ENCODE data around the gene GCAT.

The GCAT gene

GRCh38 chr22:37807410-37808293, at the start of gene GCAT:
GCAT (plus strand) TSS chr22:37807934; CDS start chr22:37807968, 34 bp downstream.
- Mint-ChIP-seq H3K9me3 (no peaks in the 10 kb centered on the region), H3K27me3 (peaks cover 62% of the 10 kb centered on the region), H3K27ac (no peak within 1 kb of the TSS), H3K4me3 (peak within 1 kb of the TSS; percentile 81), H3K4me1 (ENCODE audit: low read depth) (peaks cover 37% of the 10 kb centered on the region), H3K36me3 (ENCODE audit: low read depth) (no peaks in the 10 kb centered on the region)

- no peak overlapping the region for H3K27ac Mint-ChIP-seq
- H3K9me3 Mint-ChIP-seq = no peaks in the 10 kb centered on the region
- H3K4me1 Mint-ChIP-seq (ENCODE audit: low read depth) = peaks cover 6% of the 10 kb centered on the region
- no peaks in the 10 kb centered on the region for H3K27me3 Mint-ChIP-seq
- no peak overlapping the region for H3K4me3 Mint-ChIP-seq
- peaks cover 22% of the 10 kb centered on the region for H3K36me3 Mint-ChIP-seq (ENCODE audit: low read depth)
Observed at GRCh38 chr22:37758694-37759093, 49.0 kb upstream of the GCAT start.

DNA sequence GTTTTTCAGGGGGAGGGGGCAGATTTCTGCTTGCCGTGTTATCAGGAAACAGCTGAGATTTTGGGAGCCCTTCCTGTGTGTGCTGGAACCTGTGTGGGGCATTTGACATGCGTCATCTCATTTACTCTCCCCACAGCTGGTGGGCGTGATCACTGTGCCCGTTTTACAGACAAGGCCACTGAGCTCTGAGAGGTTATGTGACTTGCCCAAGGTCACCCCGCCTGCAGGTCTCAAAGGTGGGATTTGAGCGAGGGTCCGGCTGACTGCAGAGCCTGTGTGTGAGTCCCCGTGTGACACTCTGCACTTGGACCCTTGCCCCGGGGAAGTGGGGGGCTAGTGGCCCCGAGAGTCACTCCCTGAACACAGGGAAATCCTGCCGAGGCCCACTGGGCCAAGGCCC, 48.5 kb upstream of the GCAT start:
- Mint-ChIP-seq H3K27me3 (no peaks in the 10 kb centered on the region), H3K9me3 (no peaks in the 10 kb centered on the region), H3K4me3 (no peak overlapping the region), H3K36me3 (ENCODE audit: low read depth) (peaks cover 28% of the 10 kb centered on the region), H3K4me1 (ENCODE audit: low read depth) (peaks cover 6% of the 10 kb centered on the region), H3K27ac (no peak overlapping the region)

GRCh38 chr22:37760152-37760551, 47.6 kb upstream of the GCAT start:
- Mint-ChIP-seq H3K27ac (no peak overlapping the region), H3K36me3 (ENCODE audit: low read depth) (peaks cover 24% of the 10 kb centered on the region), H3K4me1 (ENCODE audit: low read depth) (peaks cover 6% of the 10 kb centered on the region), H3K27me3 (no peaks in the 10 kb centered on the region), H3K4me3 (no peak overlapping the region), H3K9me3 (no peaks in the 10 kb centered on the region)

DNA sequence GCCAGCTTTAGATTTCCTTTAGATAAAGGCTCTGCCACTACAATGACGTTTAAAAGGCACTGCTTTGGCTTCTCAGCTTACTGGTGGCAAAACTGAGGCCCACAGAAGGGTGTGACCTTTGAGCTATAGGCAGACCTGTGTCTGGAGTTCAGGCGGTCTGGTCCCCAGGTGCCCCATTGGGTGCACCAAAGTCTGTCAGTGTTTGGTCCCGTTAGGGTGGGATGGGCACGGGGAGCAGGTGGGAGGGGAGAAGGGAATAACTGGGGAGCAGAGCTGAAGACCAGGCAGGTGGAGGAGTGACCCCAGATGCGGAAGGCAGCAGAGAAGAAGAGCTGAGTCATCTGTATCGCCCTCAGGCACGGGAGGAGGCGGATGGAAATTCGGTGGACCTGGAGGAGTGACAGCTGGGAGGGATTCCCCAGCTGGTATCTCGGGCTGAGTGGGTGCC, 45.3 kb upstream of the GCAT start:
- H3K27me3 Mint-ChIP-seq = no peaks in the 10 kb centered on the region
- no peak overlapping the region for H3K27ac Mint-ChIP-seq
- no peak overlapping the region for H3K4me3 Mint-ChIP-seq
- peaks cover 6% of the 10 kb centered on the region for H3K4me1 Mint-ChIP-seq (ENCODE audit: low read depth)
- peaks cover 19% of the 10 kb centered on the region for H3K36me3 Mint-ChIP-seq (ENCODE audit: low read depth)
- H3K9me3 Mint-ChIP-seq = no peaks in the 10 kb centered on the region

GRCh38 chr22:37763012-37763411, 44.7 kb upstream of the GCAT start:
- peaks cover 6% of the 10 kb centered on the region for H3K4me1 Mint-ChIP-seq (ENCODE audit: low read depth)
- H3K27me3 Mint-ChIP-seq = no peaks in the 10 kb centered on the region
- no peak overlapping the region for H3K27ac Mint-ChIP-seq
- H3K9me3 Mint-ChIP-seq = no peaks in the 10 kb centered on the region
- H3K36me3 Mint-ChIP-seq (ENCODE audit: low read depth) = peaks cover 18% of the 10 kb centered on the region
- H3K4me3 Mint-ChIP-seq = no peak overlapping the region

- H3K4me1 Mint-ChIP-seq (ENCODE audit: low read depth) = peaks cover 6% of the 10 kb centered on the region
- H3K27me3 Mint-ChIP-seq = no peaks in the 10 kb centered on the region
- H3K4me3 Mint-ChIP-seq = no peak overlapping the region
- no peak overlapping the region for H3K27ac Mint-ChIP-seq
- peaks cover 15% of the 10 kb centered on the region for H3K36me3 Mint-ChIP-seq (ENCODE audit: low read depth)
- no peaks in the 10 kb centered on the region for H3K9me3 Mint-ChIP-seq
Observed at GRCh38 chr22:37763652-37764051, 44.1 kb upstream of the GCAT start.

DNA sequence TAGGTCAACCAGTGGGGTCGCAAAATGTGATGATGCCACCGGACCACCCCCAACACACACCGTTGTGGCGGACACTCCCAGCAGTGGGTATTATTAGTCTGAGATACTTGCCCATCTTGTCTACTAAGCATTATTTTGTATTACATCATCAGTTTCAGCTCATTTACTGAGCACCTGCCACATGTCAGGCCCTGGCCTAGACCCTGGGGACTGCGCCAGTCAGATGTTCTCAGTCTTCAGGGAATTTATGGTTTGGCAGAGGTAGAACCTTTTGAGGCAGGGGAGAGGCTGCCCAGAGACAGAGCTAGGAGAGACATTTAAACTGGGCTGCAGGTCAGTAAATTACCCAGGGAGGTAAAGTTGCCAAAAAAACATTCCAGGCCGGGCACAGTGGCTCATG, 43.1 kb upstream of the GCAT start:
- no peak overlapping the region for H3K4me3 Mint-ChIP-seq
- no peaks in the 10 kb centered on the region for H3K27me3 Mint-ChIP-seq
- no peaks in the 10 kb centered on the region for H3K9me3 Mint-ChIP-seq
- peaks cover 6% of the 10 kb centered on the region for H3K4me1 Mint-ChIP-seq (ENCODE audit: low read depth)
- H3K36me3 Mint-ChIP-seq (ENCODE audit: low read depth) = peaks cover 15% of the 10 kb centered on the region
- peak overlapping the region; percentile 28 for H3K27ac Mint-ChIP-seq

GRCh38 chr22:37765498-37765897, 42.2 kb upstream of the GCAT start:
- H3K9me3 Mint-ChIP-seq = no peaks in the 10 kb centered on the region
- H3K36me3 Mint-ChIP-seq (ENCODE audit: low read depth) = peaks cover 7% of the 10 kb centered on the region
- H3K4me3 Mint-ChIP-seq = no peak overlapping the region
- H3K27me3 Mint-ChIP-seq = no peaks in the 10 kb centered on the region
- no peak overlapping the region for H3K27ac Mint-ChIP-seq
- H3K4me1 Mint-ChIP-seq (ENCODE audit: low read depth) = peaks cover 6% of the 10 kb centered on the region

GRCh38 chr22:37765953-37766576, 41.7 kb upstream of the GCAT start:
- H3K4me1 Mint-ChIP-seq (ENCODE audit: low read depth) = peaks cover 6% of the 10 kb centered on the region
- H3K36me3 Mint-ChIP-seq (ENCODE audit: low read depth) = peaks cover 7% of the 10 kb centered on the region
- H3K4me3 Mint-ChIP-seq = no peak overlapping the region
- no peak overlapping the region for H3K27ac Mint-ChIP-seq
- H3K9me3 Mint-ChIP-seq = no peaks in the 10 kb centered on the region
- H3K27me3 Mint-ChIP-seq = no peaks in the 10 kb centered on the region

GRCh38 chr22:37768273-37768672, 39.5 kb upstream of the GCAT start:
- H3K36me3 Mint-ChIP-seq (ENCODE audit: low read depth) = peaks cover 9% of the 10 kb centered on the region
- H3K27ac Mint-ChIP-seq = no peak overlapping the region
- no peaks in the 10 kb centered on the region for H3K4me1 Mint-ChIP-seq (ENCODE audit: low read depth)
- no peaks in the 10 kb centered on the region for H3K27me3 Mint-ChIP-seq
- H3K9me3 Mint-ChIP-seq = no peaks in the 10 kb centered on the region
- no peak overlapping the region for H3K4me3 Mint-ChIP-seq

GRCh38 chr22:37769056-37769455, 38.7 kb upstream of the GCAT start:
- Mint-ChIP-seq H3K36me3 (ENCODE audit: low read depth) (peaks cover 11% of the 10 kb centered on the region), H3K9me3 (no peaks in the 10 kb centered on the region)

GRCh38 chr22:37771081-37771480, 36.7 kb upstream of the GCAT start:
- Mint-ChIP-seq H3K9me3 (no peaks in the 10 kb centered on the region), H3K27me3 (no peaks in the 10 kb centered on the region), H3K4me3 (no peak overlapping the region), H3K36me3 (ENCODE audit: low read depth) (peaks cover 8% of the 10 kb centered on the region), H3K27ac (no peak overlapping the region), H3K4me1 (ENCODE audit: low read depth) (no peaks in the 10 kb centered on the region)

More at GRCh38 chr22:37769056-37769455, 38.7 kb upstream of the GCAT start:
- H3K4me3 Mint-ChIP-seq = no peak overlapping the region
- no peak overlapping the region for H3K27ac Mint-ChIP-seq
- H3K4me1 Mint-ChIP-seq (ENCODE audit: low read depth) = no peaks in the 10 kb centered on the region
- no peaks in the 10 kb centered on the region for H3K27me3 Mint-ChIP-seq

- H3K27ac Mint-ChIP-seq = no peak overlapping the region
- no peaks in the 10 kb centered on the region for H3K4me1 Mint-ChIP-seq (ENCODE audit: low read depth)
- no peaks in the 10 kb centered on the region for H3K9me3 Mint-ChIP-seq
- H3K36me3 Mint-ChIP-seq (ENCODE audit: low read depth) = peaks cover 8% of the 10 kb centered on the region
- no peak overlapping the region for H3K4me3 Mint-ChIP-seq
- H3K27me3 Mint-ChIP-seq = no peaks in the 10 kb centered on the region
Observed at GRCh38 chr22:37771702-37772427, 35.9 kb upstream of the GCAT start.

- Mint-ChIP-seq H3K27me3 (no peaks in the 10 kb centered on the region), H3K36me3 (ENCODE audit: low read depth) (peaks cover 8% of the 10 kb centered on the region), H3K27ac (no peak overlapping the region)
Observed at GRCh38 chr22:37774728-37775127, 33.0 kb upstream of the GCAT start.

More at GRCh38 chr22:37774728-37775127, 33.0 kb upstream of the GCAT start:
- no peaks in the 10 kb centered on the region for H3K9me3 Mint-ChIP-seq
- no peak overlapping the region for H3K4me3 Mint-ChIP-seq
- no peaks in the 10 kb centered on the region for H3K4me1 Mint-ChIP-seq (ENCODE audit: low read depth)

Measured in stimulated activated naive CD8-positive, alpha-beta T cell treated with anti-CD3 and anti-CD28 coated beads, Interleukin-15, Interleukin-2, amounts not matched to agents 100 ng/mL and 50 ng/mL, for 24 hours (primary cell).